GM12875 (cell line): Measurements from ENCODE around the gene BTBD9.

ENCODE experiments used
- H3K4me3 ChIP-seq: one replicate; pipeline ENCODE4 v1.5.1; 2011; ENCODE audit warnings: low read depth, low read length, control low read depth
- CTCF ChIP-seq: IDR thresholded peaks from 2 replicates; pipeline ENCODE4 v1.5.1; 2011; ENCODE audit warnings: low read depth, mild to moderate bottlenecking, control low read depth, inconsistent platforms, low read length, moderate library complexity, borderline replicate concordance; ENCODE audit not compliant: insufficient read depth

BTBD9 gene

DNA sequence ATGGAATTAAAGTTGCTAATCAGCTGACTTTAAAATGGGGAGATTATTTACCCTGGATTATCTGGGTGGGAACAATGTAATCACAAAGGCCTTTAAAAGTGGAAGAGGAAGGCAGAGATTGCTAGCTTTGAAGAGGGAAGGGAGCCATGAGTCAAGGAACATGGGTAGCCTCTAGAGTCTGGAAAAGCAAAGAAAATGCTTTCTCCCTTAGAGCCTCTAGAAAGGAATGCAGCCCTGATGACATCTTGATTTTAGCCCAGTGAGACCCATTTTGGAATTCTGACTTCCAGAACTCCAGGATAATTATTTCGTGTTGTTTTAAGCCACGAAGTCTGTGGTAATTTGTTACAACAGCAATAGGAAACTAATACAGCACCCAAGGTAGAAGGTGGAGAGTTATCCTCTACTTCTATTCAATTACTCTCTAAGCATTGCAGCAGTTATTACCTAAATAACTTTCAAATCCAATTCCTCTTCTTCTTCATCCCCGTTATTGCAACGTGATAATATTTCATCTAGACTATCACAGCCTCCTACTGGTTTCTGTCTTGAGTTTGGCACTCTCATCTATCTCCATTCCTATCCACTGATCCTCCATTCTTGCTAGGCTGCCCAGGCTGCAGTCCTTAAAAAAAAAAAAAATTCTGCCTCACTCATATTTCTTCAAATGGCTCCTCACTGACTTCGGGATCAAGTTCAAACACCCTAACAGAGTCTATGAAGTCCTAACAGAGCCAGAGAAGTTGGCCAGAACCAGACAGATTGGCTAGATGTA is 224.3 kb downstream of the BTBD9 start:
- no peak overlapping the region for H3K4me3 ChIP-seq
- TF ChIP-seq CTCF = no peak

- H3K4me3 ChIP-seq = no peak overlapping the region
- TF ChIP-seq CTCF = no peak
Measured at GRCh38 chr6:38413102-38413800, 226.5 kb downstream of the BTBD9 start.

GRCh38 chr6:38407192-38407591 is 232.5 kb downstream of the BTBD9 start:
- no peak overlapping the region for H3K4me3 ChIP-seq
- no peak for TF ChIP-seq CTCF

DNA sequence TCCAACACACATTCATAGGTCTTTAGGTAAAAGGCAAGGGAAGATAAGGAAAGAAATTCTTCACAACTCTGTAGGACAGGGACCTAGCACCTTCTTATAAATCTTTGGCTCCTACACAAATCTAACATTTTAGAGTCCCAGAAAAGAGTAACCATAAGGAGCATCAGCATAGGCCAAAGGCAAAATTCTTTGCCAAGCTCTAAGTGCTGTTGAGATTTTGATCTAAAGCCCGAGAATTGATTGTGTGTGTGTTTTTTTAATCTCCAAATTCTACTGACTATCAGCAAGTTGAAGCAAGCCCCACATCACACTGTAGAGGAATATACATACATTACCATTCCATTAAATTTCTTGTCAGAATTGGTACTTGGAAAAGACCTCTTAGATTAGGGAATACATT is 233.6 kb downstream of the BTBD9 start:
- no peak overlapping the region for H3K4me3 ChIP-seq
- no peak for TF ChIP-seq CTCF

DNA sequence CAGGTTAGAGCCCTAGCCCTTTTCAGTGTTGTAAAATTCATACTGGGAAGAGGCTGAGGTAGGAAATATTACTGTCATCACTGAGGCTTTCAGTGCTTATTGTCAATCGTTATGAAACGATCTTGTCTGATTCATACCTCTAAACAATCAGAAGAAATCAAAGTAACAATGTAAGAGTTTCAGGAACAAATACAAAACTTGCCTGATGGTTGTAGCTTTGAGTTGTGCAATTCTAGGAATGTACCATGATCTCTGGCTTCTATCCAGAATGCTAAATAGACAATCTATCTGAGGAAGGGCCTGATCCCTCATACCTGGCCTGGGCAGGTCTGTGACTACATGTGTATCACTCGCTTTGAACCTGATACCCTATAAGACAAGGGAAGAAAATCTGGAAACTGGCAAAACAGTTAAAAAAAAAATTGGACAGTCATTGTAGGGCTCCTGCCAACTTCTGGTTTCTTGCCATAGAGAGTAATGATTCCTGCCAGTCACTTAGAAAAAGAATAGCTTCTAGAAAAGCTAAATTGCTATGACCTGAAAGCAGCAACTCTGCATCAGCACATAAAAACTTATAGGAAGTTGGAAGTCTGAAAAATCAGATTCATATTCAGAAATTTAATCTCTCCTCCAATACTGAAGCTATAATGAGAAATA is 234.7 kb downstream of the BTBD9 start:
- no peak overlapping the region for H3K4me3 ChIP-seq
- no peak for TF ChIP-seq CTCF

DNA sequence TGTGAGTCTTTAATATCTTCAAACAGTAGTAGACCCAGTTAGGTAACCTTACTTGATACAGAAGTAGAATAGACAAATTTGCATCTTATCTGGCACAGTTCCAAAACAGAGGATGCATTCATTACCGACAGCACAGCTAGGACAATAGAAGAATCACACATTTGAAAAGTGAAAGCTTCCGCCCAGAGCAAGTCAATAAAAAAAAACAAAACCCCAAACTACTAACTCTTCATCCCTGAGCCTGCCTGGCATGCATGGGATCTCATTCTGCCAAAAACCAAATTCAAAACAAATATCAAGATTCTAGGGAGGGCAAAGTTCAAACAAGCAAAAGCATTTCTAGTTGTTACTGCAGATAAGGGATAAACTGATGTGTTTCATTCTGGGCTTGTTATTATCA is 235.4 kb downstream of the BTBD9 start:
- no peak overlapping the region for H3K4me3 ChIP-seq

More for the DNA sequence above, 235.4 kb downstream of the BTBD9 start:
- TF ChIP-seq CTCF = no peak
